Measurements from ENCODE around the gene STK39.

DNA sequence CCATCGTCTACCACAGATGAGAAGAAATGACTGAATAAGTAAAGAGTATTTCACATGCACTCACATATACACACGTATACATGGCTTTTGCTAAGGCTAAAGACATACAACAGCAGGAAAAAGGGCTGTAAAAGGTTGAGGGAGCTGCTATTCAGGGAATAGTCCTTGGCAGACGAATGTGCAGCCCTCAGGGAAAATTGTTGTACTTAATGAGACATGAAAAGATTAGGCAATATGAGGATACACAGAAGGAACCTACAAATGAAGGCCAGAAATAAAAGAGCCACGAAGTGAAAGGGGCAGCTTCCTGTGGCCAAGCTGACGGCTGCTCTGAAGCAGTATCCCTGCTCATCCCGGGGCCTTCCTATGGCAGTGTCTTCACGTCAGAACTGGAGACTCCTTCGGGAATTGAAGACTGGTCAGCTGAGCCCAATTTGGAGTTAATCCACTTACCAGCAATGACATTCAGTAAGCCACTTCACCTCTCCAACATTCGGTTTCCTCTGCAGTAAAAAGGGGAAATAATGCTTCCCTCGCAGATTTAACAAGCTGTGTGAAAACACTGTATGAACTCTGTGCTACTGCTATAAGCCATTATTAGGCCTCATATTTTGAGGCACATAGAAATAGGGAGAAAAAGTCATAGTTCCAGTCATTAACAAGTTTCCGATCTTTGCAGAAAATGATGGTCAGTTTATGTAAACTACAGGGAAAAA is 221.8 kb downstream of the STK39 start:
- TF ChIP-seq GATA2 (IDR thresholded peaks at IDR 0.05; ENCODE audit: low read depth, low read length): no peak
- no peak for TF ChIP-seq GATA3 (IDR thresholded peaks at IDR 0.05; ENCODE audit: low read depth, low read length)

Data from SH-SY5Y (cell line).